H1 (cell line): ENCODE results near the gene CMTR1. TPM values are rescaled to one million over a fixed set of nuclear protein-coding genes. Genes with fewer than 3 reads are reported as not detected.
A peak's percentile ranks its signal among the peaks of the same experiment; 100 is the strongest.

Experiments
- CTCF ChIA-PET: fragments of 300-600 bp; sonication (Branson Sonifier 250); formaldehyde crosslinking; loops from one replicate; lab custom pipeline; 2021; ENCODE audit not compliant: partially characterized antibody; lab: Charles Lee
- POLR2A ChIA-PET: fragments of 300-600 bp; sonication (Branson Sonifier 250); formaldehyde crosslinking; loops from one replicate; lab custom pipeline; 2021; ENCODE audit warnings: inconsistent platforms; ENCODE audit not compliant: partially characterized antibody; lab: Charles Lee
- DNase-seq, 2 experiments: peaks; one replicate each; pipeline versions ENCODE4 v3.0.0 to v3.0.0-alpha.2; 2010 to 2022; ENCODE audit warnings: low spot score in 2 of 2, low read depth in 1 of 2, mixed read lengths in 1 of 2
- FAIRE-seq: peaks from 2 replicates; lab custom pipeline; 2011; peaks lifted over from hg19 to GRCh38; lab: Jason Lieb, UNC
- H2AFZ ChIP-seq: 2 replicates; pipeline ENCODE4 v1.8.1; 2012; ENCODE audit warnings: low read length, inconsistent platforms
- H2AK5ac ChIP-seq: 2 replicates; pipeline ENCODE4 v1.6.1; 2013; ENCODE audit warnings: low read depth, low read length
- H2BK120ac ChIP-seq: replicated peaks from 2 replicates; pipeline ENCODE3; 2013; ENCODE audit warnings: low read depth, low read length, inconsistent platforms
- H2BK12ac ChIP-seq: 2 replicates; pipeline ENCODE4 v1.6.1; 2013; ENCODE audit warnings: low read depth, low read length
- H2BK15ac ChIP-seq: 2 replicates; pipeline ENCODE4 v1.6.1; 2013; ENCODE audit warnings: low read length
- H2BK20ac ChIP-seq: 2 replicates; pipeline ENCODE4 v1.6.1; 2013; ENCODE audit warnings: low read length
- H2BK5ac ChIP-seq: 2 replicates; pipeline ENCODE4 v1.6.1; 2013; ENCODE audit warnings: low read depth, low read length
- H3K14ac ChIP-seq: 2 replicates; pipeline ENCODE4 v1.6.1; 2013; ENCODE audit warnings: inconsistent platforms; ENCODE audit not compliant: insufficient read length
- H3K18ac ChIP-seq: 2 replicates; pipeline ENCODE4 v1.6.1; 2013; ENCODE audit warnings: low read length; ENCODE audit errors: extremely low read depth
- H3K23ac ChIP-seq: 2 replicates; pipeline ENCODE4 v1.6.1; 2013; ENCODE audit warnings: inconsistent platforms; ENCODE audit not compliant: insufficient read length
- H3K23me2 ChIP-seq: 2 replicates; pipeline ENCODE4 v1.6.1; 2013; ENCODE audit warnings: low read depth, low read length
- H3K27ac ChIP-seq: 2 replicates; pipeline ENCODE4 v1.6.1; 2011; ENCODE audit warnings: low read depth, low read length, inconsistent platforms
- H3K27me3 ChIP-seq, 4 experiments: replicated peaks in 1 of 4; 1 replicate in 1 of 4; 2 replicates in 3 of 4; pipeline versions ENCODE4 v1.6.1 to v1.8.1; 2011 to 2013; ENCODE audit warnings: low read length in 3 of 4, mild to moderate bottlenecking in 3 of 4, inconsistent platforms in 2 of 4, mixed read lengths in 2 of 4, moderate library complexity in 1 of 4; ENCODE audit not compliant: control insufficient read depth in 3 of 4, insufficient read depth in 3 of 4; ENCODE audit errors: extremely low read depth in 1 of 4
- H3K36me3 ChIP-seq, 4 experiments: 2 replicates each; pipeline versions ENCODE4 v1.6.1 to v1.8.1; 2011 to 2013; ENCODE audit warnings: mild to moderate bottlenecking in 4 of 4, low read length in 3 of 4, moderate library complexity in 2 of 4, control low read depth in 1 of 4, inconsistent platforms in 1 of 4; ENCODE audit not compliant: insufficient read depth in 4 of 4, control insufficient read depth in 2 of 4
- H3K4ac ChIP-seq: replicated peaks from 2 replicates; pipeline ENCODE3; 2013; ENCODE audit warnings: low read length, low read depth, mixed read lengths, inconsistent platforms; ENCODE audit not compliant: insufficient read length
- H3K4me1 ChIP-seq, 4 experiments: replicated peaks in 1 of 4; 1 replicate in 1 of 4; 2 replicates in 3 of 4; pipeline versions ENCODE4 v1.6.1 to v1.8.1; 2011 to 2013; ENCODE audit warnings: low read length in 3 of 4, inconsistent platforms in 2 of 4, mixed read lengths in 1 of 4; ENCODE audit not compliant: insufficient read depth in 4 of 4, control insufficient read depth in 3 of 4
- H3K4me2 ChIP-seq, 2 experiments: 2 replicates each; pipeline versions ENCODE4 v1.6.1 to v1.8.1; 2011 to 2013; ENCODE audit warnings: low read depth in 2 of 2, low read length in 2 of 2, control low read depth in 1 of 2, inconsistent platforms in 1 of 2, mild to moderate bottlenecking in 1 of 2; ENCODE audit not compliant: insufficient read depth in 1 of 2
- H3K4me3 ChIP-seq, 4 experiments: fragments of 200-600, 300-600 bp in 1 of 4; sonication (generic), shearing (Covaris generic), sonication (Bioruptor Twin) in 1 of 4; 2 replicates each; pipeline versions ENCODE4 v1.5.1 to v1.8.1; 2011 to 2016; ENCODE audit warnings: low read length in 4 of 4, low read depth in 3 of 4, control low read depth in 2 of 4, inconsistent platforms in 2 of 4, mild to moderate bottlenecking in 2 of 4, mixed read lengths in 1 of 4, moderate library complexity in 1 of 4; ENCODE audit not compliant: insufficient read depth in 2 of 4; ENCODE audit errors: extremely low read depth in 1 of 4
- H3K56ac ChIP-seq: replicated peaks from 2 replicates; pipeline ENCODE3; 2013; ENCODE audit warnings: low read depth, mild to moderate bottlenecking, mixed read lengths, low read length, inconsistent platforms; ENCODE audit not compliant: insufficient read length
- H3K79me1 ChIP-seq: 2 replicates; pipeline ENCODE4 v1.6.1; 2013; ENCODE audit warnings: low read depth, low read length, control low read depth
- H3K79me2 ChIP-seq, 2 experiments: 2 replicates each; pipeline versions ENCODE4 v1.6.1 to v1.8.1; 2012 to 2013; ENCODE audit warnings: low read length in 2 of 2, mild to moderate bottlenecking in 2 of 2, inconsistent platforms in 1 of 2; ENCODE audit not compliant: insufficient read depth in 2 of 2, control insufficient read depth in 1 of 2
- H3K9ac ChIP-seq, 4 experiments: replicated peaks in 1 of 4; 1 replicate in 1 of 4; 2 replicates in 3 of 4; pipeline versions ENCODE4 v1.6.1 to v1.8.1; 2011 to 2013; ENCODE audit warnings: low read depth in 3 of 4, low read length in 3 of 4, control low read depth in 2 of 4, mild to moderate bottlenecking in 2 of 4, moderate library complexity in 2 of 4, inconsistent platforms in 1 of 4; ENCODE audit errors: extremely low read depth in 1 of 4
- H3K9me3 ChIP-seq, 2 experiments: 2 replicates each; pipeline versions ENCODE4 v1.6.1 to v1.8.1; 2012 to 2013; ENCODE audit warnings: mild to moderate bottlenecking in 2 of 2, moderate library complexity in 2 of 2, control low read depth in 1 of 2, inconsistent platforms in 1 of 2, low read depth in 1 of 2, low read length in 1 of 2, mixed read lengths in 1 of 2; ENCODE audit not compliant: insufficient read depth in 2 of 2
- H4K20me1 ChIP-seq, 2 experiments: replicated peaks in 1 of 2; 2 replicates each; pipeline versions ENCODE3 to v1.8.1; 2011 to 2013; ENCODE audit warnings: inconsistent platforms in 2 of 2, low read length in 2 of 2, mild to moderate bottlenecking in 1 of 2; ENCODE audit not compliant: insufficient read depth in 2 of 2, control insufficient read depth in 1 of 2
- H4K5ac ChIP-seq: 2 replicates; pipeline ENCODE4 v1.6.1; 2013; ENCODE audit warnings: low read length, low read depth, mixed read lengths, inconsistent platforms; ENCODE audit not compliant: insufficient read length
- H4K8ac ChIP-seq: 2 replicates; pipeline ENCODE4 v1.8.0; 2013; ENCODE audit warnings: mild to moderate bottlenecking, moderate library complexity, low read length, inconsistent platforms; ENCODE audit not compliant: insufficient read depth; ENCODE audit errors: extremely low read depth
- H4K91ac ChIP-seq: replicated peaks from 2 replicates; pipeline ENCODE3; 2013; ENCODE audit warnings: low read length, mixed read lengths, inconsistent platforms; ENCODE audit not compliant: insufficient read length
- WGBS, 2 experiments: shearing (Covaris generic) in 1 of 2; methylation state at CpG; one replicate each; pipeline versions ENCODE4 v1.1.6 to v1.1.7; 2013 to 2015; ENCODE audit warnings: low lambda C conversion rate in 2 of 2, mixed read lengths in 2 of 2, inconsistent platforms in 1 of 2, low coverage in 1 of 2, missing lambda C conversion rate in 1 of 2; ENCODE audit not compliant: insufficient replicate concordance in 2 of 2, insufficient coverage in 1 of 2, insufficient read length in 1 of 2; ENCODE audit errors: extremely low coverage in 1 of 2, missing lambda C conversion rate in 1 of 2; 5-methylcytosine and 5-hydroxymethylcytosine counted together
- polyA plus RNA-seq, 7 experiments: library from polyadenylated mRNA; depleted of rRNA in 3 of 7; stranded (reverse) in 5 of 7; unstranded in 2 of 7; fragments of >200 nt in 5 of 7; fragments of 200-250 nt in 2 of 7; gene quantifications; 1 replicate in 5 of 7; 2 replicates in 1 of 7; 4 replicates in 1 of 7; pipeline versions ENCODE4 v1.2.1 to v1.2.3, GENCODE V29; 2011 to 2013; ENCODE audit warnings: missing spikeins in 2 of 7, mixed read lengths in 2 of 7
- total RNA-seq: library from RNA; stranded (reverse); fragmentation: NEBNext Ultra II Directional; extraction: Animal tissue kit (Norgen Biotek cat#: 25700); gene quantifications from 2 replicates; pipeline ENCODE4 v1.2.1, GENCODE V29; 2021

The CMTR1 gene
- total and polyA plus RNA-seq, 2 of the 8 experiments (the other 6 are each of a cell fraction or from before 2014, with no cell fraction given) = 15.2 to 33.1 TPM

DNA sequence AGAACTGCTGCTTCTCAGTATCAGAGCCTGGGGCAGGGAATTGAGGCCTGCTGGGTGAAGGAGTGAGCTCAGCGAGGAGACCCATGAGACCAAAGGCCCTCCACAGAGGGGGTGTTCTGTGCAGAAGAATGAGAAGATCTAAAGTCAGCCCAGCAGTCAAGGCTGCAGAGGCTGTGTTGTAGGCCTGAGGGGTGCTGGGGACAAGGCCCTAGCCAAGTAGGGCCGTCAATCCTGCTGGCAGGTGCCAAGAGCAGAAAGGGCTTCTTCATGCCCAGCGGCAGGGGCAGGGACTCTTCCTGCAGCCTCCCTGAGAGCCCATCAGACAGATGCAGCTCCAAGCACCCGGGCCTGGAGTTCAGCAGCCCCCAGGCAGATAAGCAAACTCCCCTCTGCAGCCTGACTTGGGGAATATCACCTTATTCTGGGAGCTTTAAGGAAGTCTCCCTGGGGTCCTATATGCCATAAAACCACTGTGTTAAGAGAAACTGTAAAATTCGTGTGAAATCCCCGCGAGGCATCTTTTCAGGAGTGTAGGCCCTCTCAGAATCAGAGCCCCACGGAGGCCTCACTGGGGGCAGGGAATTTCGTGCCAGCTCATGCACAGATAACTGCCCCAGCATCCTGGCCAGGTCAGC, 57.6 kb downstream of the CMTR1 start:
- no peak overlapping the region for H2BK120ac ChIP-seq
- peaks cover 12 to 28% (median 18%) of the 10 kb centered on the region in 4 experiments for H3K4me1 ChIP-seq
- H4K20me1 ChIP-seq = peaks cover 0 to 3% of the 10 kb centered on the region in 2 experiments
- H2BK20ac ChIP-seq = no peak overlapping the region
- WGBS, 2 experiments = 81% methylated on average over 9 of the region's 9 CpGs; no CpG with 5 or more reads in 1 of the 2 experiments
- H3K9ac ChIP-seq = no peak overlapping the region
- no peaks in the 10 kb centered on the region for H3K79me2 ChIP-seq
- DNase-seq (no peak), FAIRE-seq (no peak)
- POLR2A ChIA-PET = interaction anchor here (1.2 to 3.2 kb wide), 3 partner anchors 11 to 26 kb away, joined by 3 to 16 read pairs (median 10); no protein-coding TSS in a partner anchor
- no peak overlapping the region for H2AFZ ChIP-seq
- peaks cover 0 to 2% (median 0%) of the 10 kb centered on the region in 4 experiments; a peak in 1 of 7 replicates for H3K27me3 ChIP-seq
- H3K27ac ChIP-seq = no peak overlapping the region
- no peak overlapping the region for H3K23ac ChIP-seq
- no peak overlapping the region for H3K14ac ChIP-seq
- H3K56ac ChIP-seq = no peak overlapping the region
- H2AK5ac ChIP-seq = 0 out of 2 replicates have a peak overlapping the region, but pooled peaks have one; percentile 24
- no peak overlapping the region for H2BK12ac ChIP-seq
- H4K8ac ChIP-seq = peak overlapping the region; percentile 7; the same call in 1 of the 2 replicates
- no peak overlapping the region for H3K4me3 ChIP-seq
- H3K79me1 ChIP-seq = no peaks in the 10 kb centered on the region
- no peaks in the 10 kb centered on the region for H3K36me3 ChIP-seq
- no peak overlapping the region for H2BK5ac ChIP-seq
- H4K91ac ChIP-seq = peak overlapping the region; percentile 51
- no peak overlapping the region for H4K5ac ChIP-seq
- no peaks in the 10 kb centered on the region for H3K23me2 ChIP-seq
- no peak overlapping the region for H2BK15ac ChIP-seq
- H3K4me2 ChIP-seq = no peak overlapping the region
- H3K18ac ChIP-seq = peak overlapping the region; percentile 32
- CTCF ChIA-PET = interaction anchor here (0.6 to 4.6 kb wide), 11 partner anchors 13 to 520 kb away, joined by 3 to 25 read pairs (median 4); no protein-coding TSS in a partner anchor
- H3K4ac ChIP-seq = no peak overlapping the region
- no peaks in the 10 kb centered on the region for H3K9me3 ChIP-seq
